Subcutaneous abdominal adipose tissue (tissue), 5 donors: Measurements from ENCODE around the gene TLCD3B.

Source experiments
- H3K27ac ChIP-seq: one replicate; pipeline ENCODE4 v1.7.0; 2013; ENCODE audit warnings: low read depth, mild to moderate bottlenecking, inconsistent platforms, low read length, moderate library complexity
- H3K27me3 ChIP-seq, 5 donors: one replicate each; pipeline ENCODE4 v1.7.0; 2013; ENCODE audit warnings: low read length in 5 of 5, inconsistent platforms in 1 of 5; ENCODE audit not compliant: control insufficient read depth in 5 of 5, insufficient read depth in 4 of 5
- H3K36me3 ChIP-seq, 5 donors: one replicate each; pipeline ENCODE4 v1.7.0; 2013; ENCODE audit warnings: low read length in 5 of 5; ENCODE audit not compliant: control insufficient read depth in 5 of 5, insufficient read depth in 5 of 5
- H3K4me1 ChIP-seq, 5 donors: one replicate each; pipeline ENCODE4 v1.7.0; 2013; ENCODE audit warnings: low read length in 5 of 5, mild to moderate bottlenecking in 3 of 5, moderate library complexity in 1 of 5; ENCODE audit not compliant: control insufficient read depth in 5 of 5, insufficient read depth in 5 of 5
- H3K4me3 ChIP-seq, 5 donors: one replicate each; pipeline ENCODE4 v1.7.0; 2013; ENCODE audit warnings: low read length in 5 of 5, low read depth in 1 of 5
- H3K9ac ChIP-seq, 5 donors: one replicate each; pipeline ENCODE4 v1.7.0; 2013; ENCODE audit warnings: low read length in 5 of 5, mild to moderate bottlenecking in 4 of 5, moderate library complexity in 3 of 5
- H3K9me3 ChIP-seq, 5 donors: one replicate each; pipeline ENCODE4 v1.7.0; 2013; ENCODE audit warnings: low read length in 5 of 5; ENCODE audit not compliant: control insufficient read depth in 5 of 5
- donor health status: healthy.
- donor health status: healthy.
- donor health status: healthy.
- donor health status: healthy.
- donor health status: healthy.

Gene TLCD3B

GRCh38 chr16:29991571-29991904 is 39.5 kb downstream of the TLCD3B start:
- Histone ChIP-seq H3K27ac (no peak overlapping the region), H3K9me3 (no peaks in the 10 kb centered on the region), H3K4me3 (no peak overlapping the region), H3K27me3 (no peaks in the 10 kb centered on the region), H3K4me1 (peaks cover 2 to 41% (median 33%) of the 10 kb centered on the region in 5 donors), H3K36me3 (peaks cover 0 to 72% (median 71%) of the 10 kb centered on the region in 5 donors), H3K9ac (no peak overlapping the region)

GRCh38 chr16:29990883-29991570 is 40.0 kb downstream of the TLCD3B start:
- Histone ChIP-seq H3K9ac (no peak overlapping the region), H3K27me3 (no peaks in the 10 kb centered on the region), H3K27ac (no peak overlapping the region), H3K36me3 (peaks cover 0 to 77% (median 76%) of the 10 kb centered on the region in 5 donors), H3K9me3 (no peaks in the 10 kb centered on the region), H3K4me3 (no peak overlapping the region), H3K4me1 (peaks cover 1 to 37% (median 29%) of the 10 kb centered on the region in 5 donors)

- Histone ChIP-seq H3K4me1 (peaks cover 1 to 33% (median 24%) of the 10 kb centered on the region in 5 donors), H3K27me3 (no peaks in the 10 kb centered on the region), H3K9me3 (no peaks in the 10 kb centered on the region), H3K9ac (no peak overlapping the region), H3K36me3 (peaks cover 0 to 87% (median 86%) of the 10 kb centered on the region in 5 donors), H3K27ac (no peak overlapping the region), H3K4me3 (no peak overlapping the region)
Measured at GRCh38 chr16:29990034-29990433, 41.0 kb downstream of the TLCD3B start.

- Histone ChIP-seq H3K9ac (no peak overlapping the region), H3K4me3 (no peak overlapping the region)
Measured at GRCh38 chr16:29989111-29989858, 41.8 kb downstream of the TLCD3B start.

GRCh38 chr16:29988346-29989075 is 42.6 kb downstream of the TLCD3B start:
- H3K4me3 ChIP-seq: no peak overlapping the region
- no peak overlapping the region for H3K9ac ChIP-seq
- peaks cover 0 to 18% (median 15%) of the 10 kb centered on the region in 5 donors for H3K4me1 ChIP-seq
- H3K9me3 ChIP-seq: no peaks in the 10 kb centered on the region
- H3K36me3 ChIP-seq: peaks cover 3 to 98% (median 97%) of the 10 kb centered on the region in 5 donors
- H3K27ac ChIP-seq: no peak overlapping the region
- no peaks in the 10 kb centered on the region for H3K27me3 ChIP-seq

More at GRCh38 chr16:29989111-29989858, 41.8 kb downstream of the TLCD3B start:
- H3K9me3 ChIP-seq: no peaks in the 10 kb centered on the region
- peaks cover 0 to 26% (median 17%) of the 10 kb centered on the region in 5 donors for H3K4me1 ChIP-seq
- no peak overlapping the region for H3K27ac ChIP-seq
- no peaks in the 10 kb centered on the region for H3K27me3 ChIP-seq
- H3K36me3 ChIP-seq: peaks cover 3 to 95% (median 94%) of the 10 kb centered on the region in 5 donors

- H3K9ac ChIP-seq: no peak overlapping the region
- H3K36me3 ChIP-seq: peaks cover 3 to 98% (median 97%) of the 10 kb centered on the region in 5 donors
- no peaks in the 10 kb centered on the region for H3K27me3 ChIP-seq
- H3K9me3 ChIP-seq: no peaks in the 10 kb centered on the region
- H3K27ac ChIP-seq: no peak overlapping the region
- H3K4me1 ChIP-seq: peaks cover 0 to 14% (median 8%) of the 10 kb centered on the region in 5 donors
- no peak overlapping the region for H3K4me3 ChIP-seq
Measured at GRCh38 chr16:29987371-29988085, 43.5 kb downstream of the TLCD3B start.

- Histone ChIP-seq H3K27me3 (no peaks in the 10 kb centered on the region), H3K4me1 (peaks cover 0 to 16% (median 5%) of the 10 kb centered on the region in 5 donors), H3K4me3 (no peak overlapping the region), H3K9ac (no peak overlapping the region), H3K9me3 (no peaks in the 10 kb centered on the region), H3K36me3 (peaks cover 3 to 100% (median 98%) of the 10 kb centered on the region in 5 donors), H3K27ac (no peak overlapping the region)
Measured at GRCh38 chr16:29986931-29987330, 44.1 kb downstream of the TLCD3B start.

- Histone ChIP-seq H3K4me3 (no peak overlapping the region), H3K36me3 (peaks cover 5 to 100% (median 99%) of the 10 kb centered on the region in 5 donors), H3K9me3 (no peaks in the 10 kb centered on the region), H3K9ac (no peak overlapping the region), H3K27me3 (no peaks in the 10 kb centered on the region), H3K27ac (no peak overlapping the region), H3K4me1 (peaks cover 0 to 20% (median 3%) of the 10 kb centered on the region in 5 donors)
Measured at GRCh38 chr16:29986231-29986630, 44.8 kb downstream of the TLCD3B start.

- H3K27me3 ChIP-seq: no peaks in the 10 kb centered on the region
- peaks cover 12 to 100% (median 98%) of the 10 kb centered on the region in 5 donors for H3K36me3 ChIP-seq
- no peak overlapping the region for H3K27ac ChIP-seq
- peaks cover 0 to 24% (median 3%) of the 10 kb centered on the region in 5 donors for H3K4me1 ChIP-seq
- H3K9ac ChIP-seq: no peak overlapping the region
- H3K9me3 ChIP-seq: no peaks in the 10 kb centered on the region
- H3K4me3 ChIP-seq: no peak overlapping the region
Measured at GRCh38 chr16:29985271-29985811, 45.7 kb downstream of the TLCD3B start.
